GM18507 (cell line): ENCODE results near the gene RNF44.

ENCODE experiments used
- DNase-seq: peaks from one replicate; pipeline ENCODE4 v3.0.0; 2011; ENCODE audit warnings: low read depth; ENCODE audit not compliant: insufficient read length; ENCODE audit errors: extremely low spot score
- FAIRE-seq: peaks from 2 replicates; lab custom pipeline; 2011; peaks lifted over from hg19 to GRCh38; lab: Jason Lieb, UNC

RNF44 gene

GRCh38 chr5:176536902-176537553, at the start of gene RNF44:
TSS of gene RNF44 (minus strand) at chr5:176537402. CDS start at chr5:176532472, 4,930 bp downstream.
- DNase-seq (peak; percentile 71), FAIRE-seq (no peak)

DNA sequence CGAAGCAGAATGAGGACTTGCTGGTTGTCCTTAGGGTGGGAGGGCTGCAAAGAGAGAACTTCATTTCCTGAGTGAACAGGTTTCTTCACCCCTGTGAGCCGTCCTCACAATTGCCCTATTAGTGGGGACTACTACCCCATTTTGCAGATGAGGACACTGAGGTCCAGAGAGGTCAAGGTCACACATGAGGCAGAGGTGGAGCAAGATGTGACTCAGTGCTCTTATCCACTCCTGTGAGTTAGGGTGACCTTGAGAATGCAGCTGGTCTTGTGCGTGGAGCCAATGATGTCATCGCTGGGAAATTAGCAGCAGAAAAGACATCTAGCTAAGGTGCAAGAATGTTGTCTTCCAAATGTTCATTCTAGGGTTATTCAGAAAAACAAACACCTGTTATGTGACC, 45.9 kb upstream of the RNF44 start:
- FAIRE-seq (no peak), DNase-seq (no peak)

GRCh38 chr5:176581361-176581760, 44.2 kb upstream of the RNF44 start:
- DNase-seq, result no peak
- no peak for FAIRE-seq

GRCh38 chr5:176579323-176579722, 42.1 kb upstream of the RNF44 start:
- DNase-seq, result no peak
- FAIRE-seq, result no peak

DNA sequence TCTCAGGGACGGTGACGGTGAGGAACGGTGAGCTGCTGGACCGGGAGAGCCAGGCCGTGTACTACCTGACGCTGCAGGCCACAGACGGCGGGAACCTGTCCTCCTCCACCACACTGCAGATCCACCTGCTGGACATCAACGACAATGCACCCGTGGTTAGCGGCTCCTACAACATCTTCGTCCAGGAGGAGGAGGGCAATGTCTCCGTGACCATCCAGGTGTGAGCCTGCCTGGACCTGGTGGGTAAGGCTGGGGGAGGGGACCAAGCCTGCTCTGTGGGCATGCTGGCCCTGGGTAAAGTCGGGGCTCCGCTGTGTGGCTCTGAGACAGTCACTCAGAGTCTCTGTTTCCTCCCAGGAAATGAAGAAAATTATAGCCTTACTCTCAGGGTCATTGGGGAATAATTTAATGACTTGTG, 41.2 kb upstream of the RNF44 start:
- DNase-seq (peak; percentile 25), FAIRE-seq (peak; percentile 48)

GRCh38 chr5:176577312-176578176, 40.3 kb upstream of the RNF44 start:
- DNase-seq (no peak), FAIRE-seq (no peak)

GRCh38 chr5:176575488-176576422, 38.6 kb upstream of the RNF44 start:
- no peak for DNase-seq
- FAIRE-seq, result no peak

DNA sequence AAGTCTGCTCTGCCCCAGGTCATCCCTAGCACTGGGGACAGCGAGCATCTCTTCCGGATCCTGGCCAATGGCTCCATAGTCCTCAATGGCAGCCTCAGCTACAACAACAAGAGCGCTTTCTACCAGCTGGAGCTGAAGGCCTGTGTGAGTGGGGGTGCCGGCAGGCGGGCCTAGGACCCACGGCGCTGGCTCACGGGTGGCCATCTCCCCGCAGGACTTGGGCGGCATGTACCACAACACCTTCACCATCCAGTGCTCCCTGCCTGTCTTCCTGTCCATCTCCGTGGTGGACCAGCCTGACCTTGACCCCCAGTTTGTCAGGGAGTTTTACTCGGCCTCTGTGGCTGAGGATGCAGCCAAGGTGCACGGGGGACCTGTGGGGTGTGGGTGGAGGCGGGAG, 37.9 kb upstream of the RNF44 start:
- no peak for DNase-seq
- FAIRE-seq, result no peak

DNA sequence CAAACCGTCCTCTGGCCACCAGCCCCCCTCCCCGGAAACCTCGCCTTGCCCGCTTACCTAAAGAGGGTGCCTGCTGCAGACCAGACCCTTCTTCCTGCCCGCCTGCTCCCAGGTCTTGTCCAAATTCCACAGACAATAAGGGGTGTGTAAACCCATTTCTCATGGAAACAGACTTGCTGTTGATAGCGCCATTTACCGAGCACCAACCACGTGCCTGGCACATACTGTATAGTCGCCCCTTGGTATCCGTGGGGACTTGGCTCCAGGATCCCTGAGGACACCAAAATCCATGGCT, 37.0 kb upstream of the RNF44 start:
- DNase-seq (no peak), FAIRE-seq (no peak)

GRCh38 chr5:176573564-176574296, 36.5 kb upstream of the RNF44 start:
- DNase-seq (peak; percentile 68), FAIRE-seq (peak; percentile 79)

DNA sequence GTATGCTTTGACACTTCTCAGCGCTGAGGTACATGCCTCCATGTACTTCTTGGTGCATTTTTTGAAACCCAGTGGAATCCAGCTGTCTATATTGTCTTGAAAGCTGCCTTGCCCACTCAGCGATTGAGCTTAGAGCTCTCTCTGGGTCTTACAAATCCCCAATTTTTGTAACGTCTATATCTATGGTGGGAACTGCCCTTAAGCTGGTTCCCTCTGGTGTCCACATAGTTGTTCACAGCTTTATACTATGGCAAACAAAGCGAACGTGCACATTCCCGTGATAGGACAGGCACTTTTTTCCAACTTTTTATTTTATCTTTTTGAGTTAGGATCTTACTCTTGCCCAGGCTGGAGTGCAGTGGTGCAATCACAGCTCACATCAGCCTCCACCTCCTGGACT, 32.8 kb upstream of the RNF44 start:
- FAIRE-seq (no peak), DNase-seq (no peak)

- no peak for DNase-seq
- no peak for FAIRE-seq
Observed at GRCh38 chr5:176568657-176569056, 31.5 kb upstream of the RNF44 start.

GRCh38 chr5:176565760-176566288, 28.6 kb upstream of the RNF44 start:
- FAIRE-seq (no peak), DNase-seq (no peak)

DNA sequence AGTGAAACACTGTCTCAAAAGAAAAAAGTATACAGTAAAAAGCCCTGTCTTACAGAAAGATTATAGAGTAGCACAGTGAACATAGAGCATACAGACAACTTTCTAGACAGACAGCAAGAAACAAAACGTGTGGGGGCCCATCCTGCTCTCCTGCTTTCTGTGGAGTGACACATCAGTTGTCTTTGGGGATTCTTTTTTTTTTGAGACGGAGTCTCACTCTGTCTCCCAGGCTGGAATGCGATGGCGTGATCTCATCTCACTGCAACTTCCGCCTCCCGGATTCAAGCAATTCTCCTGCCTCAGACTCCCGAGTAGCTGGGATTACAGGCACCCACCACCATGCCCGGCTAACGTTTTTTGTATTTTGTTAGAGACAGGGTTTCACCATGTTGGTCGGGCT, 26.8 kb upstream of the RNF44 start:
- DNase-seq (no peak), FAIRE-seq (no peak)

DNA sequence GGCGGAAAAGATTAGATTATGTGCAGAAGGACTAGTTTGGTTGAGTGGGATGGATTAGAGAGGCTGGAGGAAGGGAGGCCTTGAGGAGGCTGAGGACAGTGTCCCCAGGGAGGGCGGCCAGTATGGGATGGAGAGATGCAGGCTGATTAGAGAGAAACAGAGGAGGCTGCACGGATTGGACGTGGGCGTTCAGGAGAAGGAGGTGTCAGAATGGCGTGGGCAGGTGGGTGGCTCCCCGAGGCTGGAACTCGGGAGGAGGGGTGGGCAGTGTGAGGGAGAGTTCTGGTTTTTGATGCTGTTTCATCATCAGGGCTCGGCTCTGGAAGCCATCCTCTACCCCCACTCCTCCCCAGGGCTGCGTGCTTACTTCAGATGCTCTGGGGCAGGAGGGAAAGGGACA, 25.0 kb upstream of the RNF44 start:
- FAIRE-seq (no peak), DNase-seq (no peak)

GRCh38 chr5:176561259-176561658, 24.1 kb upstream of the RNF44 start:
- FAIRE-seq, result no peak
- no peak for DNase-seq

GRCh38 chr5:176560364-176560763, 23.2 kb upstream of the RNF44 start:
- DNase-seq (no peak), FAIRE-seq (no peak)

GRCh38 chr5:176559683-176560082, 22.5 kb upstream of the RNF44 start:
- DNase-seq (no peak), FAIRE-seq (no peak)

- no peak for DNase-seq
- no peak for FAIRE-seq
Observed at GRCh38 chr5:176557846-176558245, 20.6 kb upstream of the RNF44 start.
